ENCODE results near the gene SPRR2D. TPM values are rescaled to one million over a fixed set of nuclear protein-coding genes. Genes with fewer than 3 reads are reported as not detected.
"Not testable (repeated sequence)": the region's sequence is repeated elsewhere in the genome, so short reads cannot be mapped to it uniquely, and the experiment has no call there.

Gene SPRR2D
- total RNA-seq, 1 donor from 2014 or later: 0.57 TPM

- H3K36me3 Mint-ChIP-seq (ENCODE audit: low read depth, unreplicated experiment): no peaks in the 10 kb centered on the region
- no peaks in the 10 kb centered on the region for H3K9me3 Mint-ChIP-seq (ENCODE audit: unreplicated experiment)
- Histone ChIP-seq H3K4me3 (ENCODE audit: insufficient read depth, low read depth, low read length) (no peak overlapping the region), H4K20me1 (ENCODE audit: insufficient read depth, low read length) (no peaks in the 10 kb centered on the region), H3K27me3 (ENCODE audit: insufficient read depth, low read length) (no peaks in the 10 kb centered on the region), H3K79me2 (ENCODE audit: insufficient read depth, low read length) (no peaks in the 10 kb centered on the region), H2AFZ (ENCODE audit: low read depth, low read length) (no peak overlapping the region), H3K27ac (ENCODE audit: low read depth, low read length) (no peak overlapping the region), H3K4me2 (ENCODE audit: low read length) (no peak overlapping the region), H3K36me3 (ENCODE audit: insufficient read depth, low read length) (no peaks in the 10 kb centered on the region), H3K9ac (ENCODE audit: low read length) (no peak overlapping the region), H3K4me1 (ENCODE audit: insufficient read depth, low read length) (no peaks in the 10 kb centered on the region), H3K9me3 (ENCODE audit: insufficient read depth, low read depth, low read length) (no peaks in the 10 kb centered on the region)
- TF ChIP-seq EZH2 (IDR thresholded peaks at IDR 0.05; ENCODE audit: insufficient read depth, low read length): no peak
- TF ChIP-seq CTCF (IDR thresholded peaks at IDR 0.05; ENCODE audit: insufficient read depth, low read depth, low read length): no peak
- H3K27ac Mint-ChIP-seq (ENCODE audit: unreplicated experiment): no peak overlapping the region
- DNase-seq (ENCODE audit: low read depth) (no peak), FAIRE-seq (no peak)
- H3K4me1 Mint-ChIP-seq (ENCODE audit: low read depth, unreplicated experiment): peaks cover 5% of the 10 kb centered on the region
- no peaks in the 10 kb centered on the region for H3K27me3 Mint-ChIP-seq (ENCODE audit: low read depth, unreplicated experiment)
- H3K4me3 Mint-ChIP-seq (ENCODE audit: unreplicated experiment): no peak overlapping the region
These were observed 18.2 kb upstream of the SPRR2D start for GRCh38 chr1:153058826-153059784.

- TF ChIP-seq CTCF (IDR thresholded peaks at IDR 0.05; ENCODE audit: insufficient read depth, low read depth, low read length) (no peak), EZH2 (IDR thresholded peaks at IDR 0.05; ENCODE audit: insufficient read depth, low read length) (no peak)
- Histone ChIP-seq H3K4me2 (ENCODE audit: low read length) (no peak overlapping the region), H2AFZ (ENCODE audit: low read depth, low read length) (no peak overlapping the region), H3K9ac (ENCODE audit: low read length) (no peak overlapping the region), H3K4me3 (ENCODE audit: insufficient read depth, low read depth, low read length) (no peak overlapping the region), H3K9me3 (ENCODE audit: insufficient read depth, low read depth, low read length) (no peaks in the 10 kb centered on the region), H4K20me1 (ENCODE audit: insufficient read depth, low read length) (no peaks in the 10 kb centered on the region), H3K4me1 (ENCODE audit: insufficient read depth, low read length) (no peaks in the 10 kb centered on the region), H3K27ac (ENCODE audit: low read depth, low read length) (no peak overlapping the region), H3K79me2 (ENCODE audit: insufficient read depth, low read length) (no peaks in the 10 kb centered on the region), H3K27me3 (ENCODE audit: insufficient read depth, low read length) (no peaks in the 10 kb centered on the region), H3K36me3 (ENCODE audit: insufficient read depth, low read length) (no peaks in the 10 kb centered on the region)
- H3K4me1 Mint-ChIP-seq (ENCODE audit: low read depth, unreplicated experiment): peaks cover 5% of the 10 kb centered on the region
- no peak overlapping the region for H3K27ac Mint-ChIP-seq (ENCODE audit: unreplicated experiment)
- H3K9me3 Mint-ChIP-seq (ENCODE audit: unreplicated experiment): no peaks in the 10 kb centered on the region
- no peaks in the 10 kb centered on the region for H3K27me3 Mint-ChIP-seq (ENCODE audit: low read depth, unreplicated experiment)
- no peaks in the 10 kb centered on the region for H3K36me3 Mint-ChIP-seq (ENCODE audit: low read depth, unreplicated experiment)
- H3K4me3 Mint-ChIP-seq (ENCODE audit: unreplicated experiment): no peak overlapping the region
- DNase-seq (ENCODE audit: low read depth) (no peak), FAIRE-seq (no peak)
These were observed 17.2 kb upstream of the SPRR2D start for GRCh38 chr1:153058154-153058553.

GRCh38 chr1:153057375-153057774 is 16.5 kb upstream of the SPRR2D start, which contains the start of gene SPRR2A:
TSS of gene SPRR2A (minus strand) at chr1:153057512. CDS start at chr1:153056735, 777 bp downstream.
- DNase-seq (ENCODE audit: low read depth) (no peak), FAIRE-seq (no peak)
- Mint-ChIP-seq H3K36me3 (ENCODE audit: low read depth, unreplicated experiment) (no peaks in the 10 kb centered on the region), H3K4me1 (ENCODE audit: low read depth, unreplicated experiment) (peaks cover 5% of the 10 kb centered on the region), H3K27ac (ENCODE audit: unreplicated experiment) (no peak within 1 kb of the TSS), H3K27me3 (ENCODE audit: low read depth, unreplicated experiment) (no peaks in the 10 kb centered on the region), H3K4me3 (ENCODE audit: unreplicated experiment) (no peak within 1 kb of the TSS), H3K9me3 (ENCODE audit: unreplicated experiment) (no peaks in the 10 kb centered on the region)
- no peaks in the 10 kb centered on the region for H3K27me3 ChIP-seq (ENCODE audit: insufficient read depth, low read length)
- no peak within 1 kb of the TSS for H3K4me3 ChIP-seq (ENCODE audit: insufficient read depth, low read depth, low read length)
- H4K20me1 ChIP-seq (ENCODE audit: insufficient read depth, low read length): no peaks in the 10 kb centered on the region
- no peak within 1 kb of the TSS for H3K27ac ChIP-seq (ENCODE audit: low read depth, low read length)
- H3K9me3 ChIP-seq (ENCODE audit: insufficient read depth, low read depth, low read length): no peaks in the 10 kb centered on the region
- H3K4me2 ChIP-seq (ENCODE audit: low read length): no peak within 1 kb of the TSS
- H3K79me2 ChIP-seq (ENCODE audit: insufficient read depth, low read length): no peaks in the 10 kb centered on the region
- no peak within 1 kb of the TSS for H2AFZ ChIP-seq (ENCODE audit: low read depth, low read length)
- H3K4me1 ChIP-seq (ENCODE audit: insufficient read depth, low read length): no peaks in the 10 kb centered on the region
- TF ChIP-seq EZH2 (IDR thresholded peaks at IDR 0.05; ENCODE audit: insufficient read depth, low read length) (no peak), CTCF (IDR thresholded peaks at IDR 0.05; ENCODE audit: insufficient read depth, low read depth, low read length) (no peak)
- H3K36me3 ChIP-seq (ENCODE audit: insufficient read depth, low read length): no peaks in the 10 kb centered on the region
- no peak within 1 kb of the TSS for H3K9ac ChIP-seq (ENCODE audit: low read length)

- H3K36me3 Mint-ChIP-seq (ENCODE audit: low read depth, unreplicated experiment); FAIRE-seq: not testable (repeated sequence)
These were observed 15.2 kb upstream of the SPRR2D start for GRCh38 chr1:153056111-153056510.

More at GRCh38 chr1:153056111-153056510, 15.2 kb upstream of the SPRR2D start:
- H3K9me3 ChIP-seq (ENCODE audit: insufficient read depth, low read depth, low read length); H3K27ac Mint-ChIP-seq (ENCODE audit: unreplicated experiment); H4K20me1 ChIP-seq (ENCODE audit: insufficient read depth, low read length); H3K4me3 ChIP-seq (ENCODE audit: insufficient read depth, low read depth, low read length); H3K4me1 Mint-ChIP-seq (ENCODE audit: low read depth, unreplicated experiment); DNase-seq (ENCODE audit: low read depth); H3K27ac ChIP-seq (ENCODE audit: low read depth, low read length); H3K36me3 ChIP-seq (ENCODE audit: insufficient read depth, low read length); H3K4me3 Mint-ChIP-seq (ENCODE audit: unreplicated experiment); H3K9me3 Mint-ChIP-seq (ENCODE audit: unreplicated experiment); H3K27me3 ChIP-seq (ENCODE audit: insufficient read depth, low read length); H3K9ac ChIP-seq (ENCODE audit: low read length); H2AFZ ChIP-seq (ENCODE audit: low read depth, low read length); H3K4me1 ChIP-seq (ENCODE audit: insufficient read depth, low read length); H3K27me3 Mint-ChIP-seq (ENCODE audit: low read depth, unreplicated experiment); H3K4me2 ChIP-seq (ENCODE audit: low read length); H3K79me2 ChIP-seq (ENCODE audit: insufficient read depth, low read length): not testable (repeated sequence)

Data from astrocyte (in vitro differentiated cells and primary cell).